AG09319 (cell line): Measurements from ENCODE around the gene PALLD.
A peak's percentile ranks its signal among the peaks of the same experiment; 100 is the strongest.

Experiments used
- DNase-seq: peaks from one replicate; pipeline ENCODE4 v3.0.0-alpha.2; 2010; ENCODE audit warnings: low read depth; ENCODE audit errors: extremely low read depth
- CTCF ChIP-seq: IDR thresholded peaks from 2 replicates; pipeline ENCODE4 v1.5.1; 2011; ENCODE audit warnings: low read depth, mild to moderate bottlenecking, inconsistent platforms, low read length, moderate library complexity

PALLD gene

GRCh38 chr4:168914095-168914494, 417.2 kb downstream of the PALLD start:
- DNase-seq, result no peak
- TF ChIP-seq CTCF, result no peak

GRCh38 chr4:168917138-168917779, 420.4 kb downstream of the PALLD start:
- peak; percentile 59 for TF ChIP-seq CTCF
- no peak for DNase-seq

- no peak for DNase-seq
- TF ChIP-seq CTCF, result no peak
Observed at GRCh38 chr4:168919706-168920324, 423.0 kb downstream of the PALLD start.

GRCh38 chr4:168920441-168921065, 423.7 kb downstream of the PALLD start:
- no peak for TF ChIP-seq CTCF

GRCh38 chr4:168923526-168924194, 426.8 kb downstream of the PALLD start:
- TF ChIP-seq CTCF, result peak; percentile 72
- no peak for DNase-seq

More at GRCh38 chr4:168920441-168921065, 423.7 kb downstream of the PALLD start:
- DNase-seq, result no peak

- no peak for DNase-seq
- TF ChIP-seq CTCF, result no peak
Observed at GRCh38 chr4:168924667-168925066, 427.8 kb downstream of the PALLD start.
